Activated naive CD4-positive, alpha-beta T cell (primary cell): ENCODE measurements around the gene ADIPOR2.
"Not testable (repeated sequence)": the region's sequence is repeated elsewhere in the genome, so short reads cannot be mapped to it uniquely, and the experiment has no call there.

Experiments
- DNase-seq, 4 experiments: peaks; one replicate each; lab custom pipeline; 2025; lab: John Stamatoyannopoulos, UW

Gene ADIPOR2

DNA sequence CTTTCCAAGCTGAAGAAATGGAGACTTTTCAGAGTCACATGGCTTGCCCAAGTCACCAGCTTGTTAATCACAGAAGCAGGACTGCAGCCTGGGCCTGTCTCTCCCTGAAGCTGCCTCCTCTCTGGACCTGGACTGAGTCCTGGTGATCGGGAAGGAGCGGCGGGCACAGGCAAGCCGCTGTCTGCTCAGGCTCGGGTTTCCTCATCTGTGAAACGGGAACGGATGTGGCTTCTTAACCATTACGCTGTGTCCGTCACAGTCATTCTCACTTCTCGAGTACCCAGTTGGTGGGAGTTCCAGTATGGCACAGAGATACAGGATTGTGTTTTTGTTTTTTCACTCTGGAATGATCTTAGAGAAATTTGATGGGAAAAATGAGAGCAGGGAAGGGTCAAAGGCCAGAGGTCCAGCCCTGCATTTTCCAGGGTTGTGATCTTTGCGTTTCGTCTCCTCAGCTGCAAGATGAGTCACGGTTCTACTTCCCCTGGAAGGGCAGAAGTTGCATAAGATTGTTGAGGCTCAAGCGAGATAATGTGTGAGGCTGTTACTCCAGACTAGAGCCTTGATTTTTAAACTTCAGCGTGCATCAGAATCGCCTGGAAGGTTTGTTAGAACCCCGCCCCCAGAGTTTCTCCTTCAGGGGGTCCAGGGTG, 121.9 kb downstream of the ADIPOR2 start:
- DNase-seq: no peak

DNA sequence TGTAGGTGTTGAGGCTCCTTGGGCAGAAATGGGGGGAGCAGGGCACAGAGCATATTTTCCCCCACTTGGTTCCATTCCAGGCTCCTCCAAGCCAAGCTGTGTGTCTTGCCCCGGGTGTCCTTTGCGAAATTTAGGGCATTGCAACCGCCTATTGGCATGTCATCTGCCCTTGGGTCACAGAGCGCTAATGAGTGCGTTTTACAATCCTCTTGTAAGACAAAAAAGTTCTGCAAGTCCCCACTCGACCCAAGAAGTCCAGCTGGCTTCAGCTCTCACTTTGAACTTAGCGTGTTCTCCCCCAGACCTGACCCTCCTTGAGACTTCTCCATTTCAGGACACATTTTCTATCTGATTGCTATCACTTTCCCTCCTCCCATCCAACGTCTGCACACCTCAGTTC, 123.4 kb downstream of the ADIPOR2 start:
- DNase-seq: no peak

DNA sequence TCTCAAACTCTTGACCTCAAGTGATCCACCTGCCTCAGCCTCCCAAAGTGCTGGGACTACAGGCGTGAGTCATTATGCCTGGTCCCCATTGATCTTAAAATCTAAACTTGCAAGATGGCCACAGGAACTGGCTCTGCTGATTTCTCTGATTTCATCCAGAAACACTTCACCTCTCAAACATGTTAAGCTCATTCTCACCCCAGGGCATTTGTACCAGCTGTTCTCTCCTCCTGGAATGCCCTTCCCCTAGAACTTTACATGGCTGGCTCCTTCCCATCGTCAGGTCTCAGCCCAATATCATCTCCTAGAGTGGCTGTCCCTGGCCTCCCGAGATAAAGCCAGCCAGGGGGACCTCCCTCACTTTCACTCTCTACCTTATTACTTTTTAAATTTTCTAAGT, 124.2 kb downstream of the ADIPOR2 start:
- DNase-seq: no peak

DNA sequence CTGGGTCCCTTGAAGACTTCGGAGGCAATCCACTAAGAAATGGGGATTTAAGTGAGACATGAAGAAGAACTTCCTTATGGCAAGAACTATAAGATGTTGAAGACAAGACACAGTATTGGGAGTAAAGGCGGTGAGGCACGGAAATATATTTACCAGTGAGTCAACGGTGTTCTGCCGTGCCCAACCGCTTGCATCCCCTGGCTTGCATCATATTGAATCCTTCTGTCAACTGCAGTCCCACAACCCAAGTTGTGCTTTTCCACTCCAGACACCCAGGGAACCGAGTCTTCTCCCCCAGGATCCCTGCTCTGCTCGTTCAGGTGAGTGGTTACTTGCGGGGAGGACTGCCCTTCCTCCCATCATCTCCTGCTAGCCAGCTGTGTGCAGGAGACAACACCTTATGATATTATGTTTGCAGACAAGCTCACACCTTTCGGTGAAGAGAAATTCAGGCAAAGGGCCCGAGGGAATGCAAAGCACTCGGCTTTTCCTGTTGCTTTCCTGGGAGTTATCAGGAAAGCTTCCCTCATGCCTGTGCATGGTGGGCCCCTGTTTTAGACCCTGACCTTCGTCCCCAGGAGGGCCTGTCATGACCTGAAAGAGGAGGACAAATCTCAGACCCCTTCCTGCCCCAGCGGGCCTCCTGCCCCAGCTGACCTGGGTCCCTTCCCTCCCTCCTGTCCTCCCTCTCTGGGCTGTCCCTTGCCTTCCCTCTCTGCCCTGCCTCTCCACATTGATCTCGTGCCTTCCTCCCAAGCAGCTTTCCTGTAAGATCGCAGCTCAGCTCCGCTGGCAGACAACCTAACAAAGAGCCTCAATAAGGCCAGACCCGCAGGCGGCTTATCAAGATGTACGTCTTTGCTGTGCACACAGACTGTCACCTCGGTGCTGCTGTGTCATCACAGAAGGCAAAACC, 125.2 kb downstream of the ADIPOR2 start:
- no peak for DNase-seq

DNA sequence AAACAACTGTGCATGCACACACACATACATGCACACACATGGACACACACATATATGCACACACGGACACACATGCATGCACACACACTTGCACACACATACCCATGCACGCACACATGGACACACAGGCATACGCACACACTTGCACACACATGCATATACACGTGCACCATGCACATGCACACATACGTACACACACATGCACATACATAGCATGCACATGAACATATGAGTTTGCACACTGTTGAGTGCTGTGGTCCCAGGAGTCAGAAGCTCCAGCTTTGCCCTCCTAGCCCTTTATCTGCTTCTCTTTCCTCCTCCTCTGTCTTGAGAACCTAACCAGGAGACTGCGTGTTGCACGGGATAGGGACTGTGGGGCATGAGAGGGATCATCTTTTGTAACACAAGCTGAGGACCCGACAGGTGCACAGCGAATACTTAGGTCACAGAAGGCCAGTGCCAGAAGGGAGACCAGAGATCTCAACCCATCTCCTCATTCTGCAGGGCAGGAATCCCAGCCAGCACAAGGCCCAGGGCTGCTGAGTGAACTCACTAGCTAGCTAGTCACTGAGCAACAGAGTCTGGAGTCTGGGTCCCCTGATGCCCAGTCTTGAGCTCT, 126.0 kb downstream of the ADIPOR2 start:
- DNase-seq: no peak

DNA sequence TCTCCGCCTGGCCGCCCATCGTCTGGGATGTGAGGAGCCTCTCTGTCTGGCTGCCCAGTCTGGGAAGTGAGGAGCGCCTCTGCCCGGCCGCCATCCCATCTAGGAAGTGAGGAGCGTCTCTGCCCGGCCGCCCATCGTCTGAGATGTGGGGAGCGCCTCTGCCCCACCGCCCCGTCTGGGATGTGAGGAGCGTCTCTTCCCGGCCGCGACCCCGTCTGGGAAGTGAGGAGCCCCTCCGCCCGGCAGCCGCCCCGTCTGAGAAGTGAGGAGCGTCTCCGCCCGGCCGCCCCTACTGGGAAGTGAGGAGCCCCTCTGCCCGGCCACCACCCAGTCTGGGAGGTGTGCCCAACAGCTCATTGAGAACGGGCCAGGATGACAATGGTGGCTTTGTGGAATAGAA, 127.1 kb downstream of the ADIPOR2 start:
- DNase-seq: not testable (repeated sequence)

DNA sequence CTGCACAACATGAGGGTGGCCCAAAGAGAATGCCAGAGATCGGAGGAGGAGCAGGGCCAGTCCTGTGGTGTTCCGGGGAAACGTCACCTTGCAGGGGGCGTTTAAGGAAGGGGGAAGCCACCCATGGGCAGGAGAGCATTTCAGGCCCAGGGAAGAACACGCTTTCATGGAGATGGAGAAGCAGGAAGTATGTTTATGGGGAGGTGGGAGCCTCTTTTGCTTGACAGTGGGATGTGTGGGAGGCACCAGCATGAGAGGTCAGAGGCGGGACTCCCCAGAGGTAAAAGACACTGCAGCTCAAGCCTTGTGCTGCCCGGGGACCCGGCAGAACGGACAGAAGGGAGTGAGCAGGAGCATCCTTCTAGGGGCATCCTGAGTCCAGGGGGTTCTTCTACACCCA, 128.2 kb downstream of the ADIPOR2 start:
- DNase-seq: no peak

DNA sequence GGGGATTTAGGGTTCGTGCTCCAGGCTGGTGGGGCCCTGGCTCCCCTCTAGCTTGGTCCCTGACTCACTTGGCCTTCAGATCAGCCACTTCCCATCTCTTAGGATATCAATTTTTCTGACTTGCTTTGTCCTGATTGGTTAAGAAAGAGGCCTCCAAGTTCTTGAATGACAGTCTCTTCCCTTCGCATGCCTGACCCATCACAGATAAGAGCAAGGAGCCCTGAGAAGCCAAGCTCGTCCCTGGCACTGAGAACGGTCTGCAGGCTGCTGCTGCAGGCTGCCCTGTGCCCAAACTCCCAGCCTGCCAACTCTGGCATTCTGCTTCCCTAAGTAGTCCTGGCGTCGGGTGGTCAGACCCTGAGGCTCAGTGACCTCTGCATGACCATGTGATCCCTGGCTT, 128.7 kb downstream of the ADIPOR2 start:
- no peak for DNase-seq

DNA sequence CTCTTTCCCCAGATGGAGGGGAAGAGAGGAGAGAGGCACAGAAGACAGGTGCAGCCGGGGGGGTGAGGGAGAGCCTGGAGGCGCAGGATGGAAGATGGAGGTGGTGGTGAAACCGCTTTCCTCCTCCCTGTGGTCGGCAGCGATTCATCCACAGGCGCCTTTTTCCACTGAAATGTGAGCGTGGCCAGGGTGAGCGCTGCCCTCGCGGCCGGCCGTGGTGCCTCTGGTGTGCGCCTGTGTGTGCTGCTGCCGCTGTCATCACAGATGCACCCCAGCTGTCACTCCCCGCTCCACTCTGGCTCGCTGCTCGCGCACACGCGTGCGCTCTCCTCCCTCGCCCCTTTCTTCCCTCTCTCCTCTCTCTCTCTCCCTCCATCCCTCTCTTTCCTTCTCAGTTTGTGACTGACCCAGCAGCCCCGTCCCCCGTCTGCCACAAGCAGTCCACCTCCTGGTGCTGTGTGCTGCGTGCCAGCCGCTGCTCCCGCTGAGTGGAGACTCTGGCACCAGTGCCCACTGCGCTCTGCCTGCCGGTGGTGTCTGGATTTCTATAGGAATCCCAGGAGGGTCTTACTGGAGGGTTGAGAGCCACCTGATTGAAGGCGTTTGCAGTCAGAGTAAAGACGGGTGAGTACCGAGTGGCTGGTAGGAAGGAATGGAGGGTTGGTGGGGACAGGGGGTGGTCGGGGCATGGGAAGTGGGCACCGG, 129.5 kb downstream of the ADIPOR2 start, which contains the start of gene LRTM2:
TSS of gene LRTM2 (plus strand) at position 375 of the 705 bp plus-strand sequence. CDS start 7,584 bp downstream, outside the sequence.
- no peak for DNase-seq

DNA sequence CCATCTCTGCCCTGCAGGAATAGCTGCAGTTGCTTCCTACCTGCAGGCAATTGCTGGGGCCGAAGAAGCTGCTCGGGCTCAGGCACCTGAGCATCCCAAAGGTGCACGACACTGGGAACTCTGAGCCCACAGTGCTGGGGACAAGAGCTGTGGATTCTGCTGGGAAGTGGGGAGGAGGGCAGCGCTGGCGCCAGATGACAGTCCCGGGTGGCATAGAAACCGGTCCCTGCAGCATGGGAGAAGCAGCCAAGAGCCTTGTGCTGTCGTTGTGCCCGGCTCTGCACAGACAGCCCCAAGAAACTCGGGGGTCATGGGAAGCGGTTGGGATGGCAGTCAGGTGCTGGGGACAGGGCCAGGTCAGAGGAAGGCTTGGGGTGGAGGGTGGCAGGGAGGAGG, 130.0 kb downstream of the ADIPOR2 start:
- DNase-seq: no peak

DNA sequence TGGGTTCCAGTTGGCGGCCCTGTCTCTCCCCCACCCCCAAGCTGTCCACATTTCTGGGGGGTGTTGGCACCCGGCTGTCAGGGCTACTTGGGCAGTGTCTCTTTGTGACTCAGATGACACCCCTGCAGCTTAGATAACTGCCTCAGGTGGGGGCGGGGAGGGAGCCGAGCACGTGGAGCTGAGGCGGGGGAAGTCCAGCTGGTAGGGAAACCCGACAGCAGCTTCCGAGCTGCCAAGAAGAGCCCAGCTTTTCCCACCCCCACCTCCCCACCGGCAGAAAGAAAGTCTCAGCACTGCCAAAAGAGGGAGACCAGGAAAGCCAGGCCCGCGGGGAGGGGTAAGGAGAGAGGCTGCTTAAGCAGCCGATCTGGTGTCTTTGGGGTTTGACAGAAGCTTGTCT, 130.9 kb downstream of the ADIPOR2 start:
- DNase-seq: no peak

DNA sequence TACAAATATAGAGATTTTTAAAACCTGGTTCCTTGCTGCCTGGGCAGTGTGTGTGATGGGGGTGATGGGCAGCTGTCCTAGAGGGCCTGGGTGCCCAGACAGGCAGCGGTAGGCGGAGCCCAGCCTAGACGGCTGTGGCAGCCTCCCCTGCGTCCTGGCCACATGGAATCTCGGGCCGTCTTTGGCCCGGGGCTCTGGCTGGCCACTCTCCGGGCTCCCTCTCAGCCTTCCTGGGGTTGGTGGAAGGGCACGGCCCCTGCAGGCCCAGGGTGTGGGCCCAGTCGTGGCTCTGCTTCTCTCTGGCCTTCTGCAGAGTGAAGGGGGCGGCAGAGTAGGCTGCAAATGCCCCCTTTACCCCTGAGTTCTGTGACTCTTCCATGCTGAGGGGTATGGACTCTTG, 131.8 kb downstream of the ADIPOR2 start:
- no peak for DNase-seq

DNA sequence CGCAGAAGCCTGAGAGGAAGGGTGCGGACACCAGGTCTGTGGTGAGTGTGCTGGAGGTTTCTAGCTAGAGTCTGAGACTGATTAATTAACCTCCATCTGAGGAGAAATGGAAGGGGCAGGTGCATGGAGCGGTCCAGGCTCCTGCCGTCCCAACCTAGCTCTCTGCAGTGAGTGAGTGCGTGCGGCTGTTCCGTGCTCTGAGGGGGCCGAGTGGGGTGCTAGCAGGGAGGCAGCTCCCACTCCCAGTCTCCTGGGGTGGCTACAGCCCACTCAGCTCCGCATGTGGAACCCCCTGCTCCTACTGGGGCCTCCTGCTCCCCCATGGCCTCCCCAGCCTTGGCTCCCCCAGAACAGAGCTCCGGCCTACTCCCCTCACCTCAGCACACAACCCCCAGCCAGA, 132.4 kb downstream of the ADIPOR2 start:
- no peak for DNase-seq

DNA sequence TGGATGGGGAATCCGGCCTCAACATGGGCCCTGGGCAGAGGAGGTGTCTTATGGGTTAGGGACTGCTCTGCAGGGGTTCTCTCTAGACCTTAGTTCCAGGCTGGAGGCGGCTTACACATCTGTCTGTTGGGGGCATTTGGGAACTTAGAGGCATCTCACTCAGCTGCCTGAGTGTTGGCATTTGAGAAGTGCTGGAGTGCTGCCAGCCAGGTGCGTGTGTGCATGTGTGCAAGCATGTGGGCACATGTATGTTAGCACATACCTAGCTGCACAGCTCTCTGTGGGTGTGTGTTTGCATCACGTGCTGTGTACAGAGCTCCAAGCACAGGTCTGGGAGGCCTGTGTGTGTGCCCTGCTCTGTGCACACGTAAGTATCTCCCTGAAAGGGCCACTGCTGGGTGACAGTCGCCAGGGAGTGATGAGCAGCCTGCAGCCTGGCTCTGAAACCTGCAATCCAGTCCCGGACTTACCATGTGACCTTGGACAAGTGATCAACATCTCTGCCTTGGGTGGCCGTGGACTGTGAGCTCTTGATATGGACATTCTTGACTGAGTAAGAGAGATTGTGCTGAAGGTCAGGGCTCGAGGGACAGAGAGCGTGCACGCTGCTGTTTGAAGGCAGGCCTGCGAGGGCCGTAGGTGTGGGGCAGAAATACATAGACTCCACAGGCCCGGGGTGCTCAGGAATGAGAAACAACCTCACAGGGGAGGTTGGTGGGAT, 134.7 kb downstream of the ADIPOR2 start:
- no peak for DNase-seq

DNA sequence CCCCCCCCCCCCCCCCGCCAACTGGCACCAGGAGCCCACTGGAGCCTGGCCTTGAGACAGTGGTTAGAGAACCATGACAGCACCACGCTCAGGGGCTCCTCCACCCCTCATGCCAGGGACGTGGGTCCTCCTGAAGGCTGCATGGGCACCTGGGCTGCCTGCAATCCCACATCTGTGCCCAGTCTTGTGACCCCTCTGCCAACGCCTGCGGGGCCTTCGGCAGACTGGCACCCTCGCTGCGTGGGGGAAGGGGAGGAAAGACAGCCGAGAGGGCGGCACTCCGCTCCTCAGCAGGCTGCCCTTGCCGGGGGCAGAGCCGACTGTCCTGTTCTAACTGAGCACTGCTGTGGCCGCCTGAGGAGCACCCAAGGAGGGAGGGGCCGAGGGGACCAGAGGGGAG, 135.5 kb downstream of the ADIPOR2 start:
- DNase-seq: no peak

DNA sequence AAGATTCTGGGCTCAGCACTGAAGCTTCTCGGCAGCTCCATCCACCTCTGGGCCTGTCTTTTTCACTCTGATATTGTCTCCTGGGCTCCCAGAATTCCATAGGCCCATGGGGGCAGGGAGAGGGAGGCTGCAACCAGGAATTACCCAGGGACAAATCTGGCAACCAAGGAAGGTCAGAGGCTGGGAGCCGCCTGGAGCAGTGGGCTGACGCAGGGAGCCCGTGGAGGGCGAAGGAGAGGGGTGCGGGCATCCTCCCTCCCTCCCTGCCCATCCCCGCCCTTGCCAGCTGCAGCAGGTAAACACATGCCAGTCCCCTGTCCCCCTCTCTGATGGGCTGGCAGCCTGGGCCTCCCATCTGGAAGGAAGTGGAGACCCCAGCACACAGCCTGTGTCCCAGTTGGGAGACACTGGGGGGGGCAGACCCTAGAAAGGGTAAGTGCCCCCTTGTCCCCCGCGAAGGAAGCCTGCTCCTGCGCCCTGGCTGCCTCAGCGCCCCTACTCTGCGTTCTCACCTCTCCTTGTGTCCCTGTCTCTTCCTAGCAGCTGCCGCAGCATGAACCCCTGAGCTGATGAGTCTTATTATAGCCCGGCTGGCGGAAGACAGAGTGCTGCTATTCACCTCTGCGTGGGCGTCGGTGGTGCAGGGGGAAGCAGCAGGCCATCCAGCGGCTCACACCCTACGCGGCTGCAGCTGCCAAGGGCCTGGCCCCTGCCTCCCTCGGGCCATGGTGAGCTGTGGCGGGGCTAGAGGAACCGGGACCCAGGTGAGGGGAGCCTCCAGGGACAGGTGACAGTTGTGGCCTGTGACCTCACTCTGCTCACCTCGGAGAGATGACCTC, 136.2 kb downstream of the ADIPOR2 start:
- no peak for DNase-seq

DNA sequence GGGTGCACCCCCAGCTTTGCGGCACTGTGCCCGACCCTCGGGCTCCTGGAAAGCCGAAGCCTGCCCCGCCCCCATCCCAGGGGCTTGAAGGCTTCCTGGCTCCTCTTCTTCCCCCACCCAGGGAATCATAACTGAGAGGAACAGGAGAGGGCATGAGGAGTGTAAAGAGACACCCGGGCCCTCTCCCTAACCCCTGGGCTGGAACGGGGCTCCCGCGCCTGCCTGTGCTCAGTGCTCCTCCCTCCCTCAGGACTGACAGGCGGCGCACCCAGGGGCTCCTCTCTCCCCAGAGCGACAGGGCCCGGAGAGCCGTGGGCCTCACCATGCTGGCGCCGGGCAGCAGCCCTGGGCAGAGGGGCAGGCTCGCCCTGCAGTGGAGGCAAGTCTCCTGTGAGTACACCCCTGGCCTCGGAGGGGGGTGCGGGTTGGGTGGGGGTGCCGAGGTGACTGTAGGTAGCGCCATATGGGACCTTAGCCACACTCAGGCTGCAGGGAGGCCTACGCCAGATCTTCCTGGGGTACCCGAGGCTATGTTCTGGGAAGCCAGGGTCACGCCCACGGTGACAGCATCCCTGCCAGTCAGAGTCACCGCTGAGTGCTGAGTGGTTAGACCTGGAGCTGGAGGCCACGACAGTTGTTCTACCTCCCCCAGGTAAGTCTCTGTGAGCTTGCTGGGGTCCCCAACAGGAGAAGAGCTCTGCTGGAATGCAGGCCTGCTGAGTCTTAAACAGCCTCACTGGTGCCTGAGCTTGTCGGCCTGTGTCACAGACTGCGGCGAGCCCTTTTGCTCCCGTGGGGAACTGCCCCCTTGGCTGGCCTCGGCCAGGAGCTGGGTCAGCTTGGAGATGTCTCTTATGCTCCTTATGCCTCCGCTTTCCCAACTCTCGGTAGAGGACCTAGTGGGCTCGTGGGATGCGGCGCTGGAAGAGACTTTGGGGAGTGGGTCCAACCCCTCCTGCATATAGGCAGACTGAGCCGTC, 137.2 kb downstream of the ADIPOR2 start:
- no peak for DNase-seq

DNA sequence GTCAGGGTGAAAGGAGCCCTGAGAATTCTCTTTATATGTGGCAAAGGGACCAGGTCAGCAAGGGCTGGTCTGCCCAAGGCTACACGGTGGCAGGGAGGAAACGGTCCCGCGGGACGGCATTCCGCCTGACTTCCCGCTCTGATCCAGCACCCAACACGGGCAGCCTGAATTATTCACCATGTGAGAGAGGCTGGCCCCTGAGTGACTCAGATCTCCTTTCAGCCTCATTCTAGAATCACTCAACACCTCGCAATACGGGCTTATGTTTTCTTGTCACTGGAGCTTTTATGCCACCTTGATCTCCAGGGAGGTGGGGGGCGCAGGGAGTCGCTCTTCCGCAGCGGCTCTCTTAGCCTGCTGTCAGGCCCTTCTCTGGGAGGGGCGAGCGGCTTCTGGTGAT, 138.0 kb downstream of the ADIPOR2 start:
- no peak for DNase-seq

DNA sequence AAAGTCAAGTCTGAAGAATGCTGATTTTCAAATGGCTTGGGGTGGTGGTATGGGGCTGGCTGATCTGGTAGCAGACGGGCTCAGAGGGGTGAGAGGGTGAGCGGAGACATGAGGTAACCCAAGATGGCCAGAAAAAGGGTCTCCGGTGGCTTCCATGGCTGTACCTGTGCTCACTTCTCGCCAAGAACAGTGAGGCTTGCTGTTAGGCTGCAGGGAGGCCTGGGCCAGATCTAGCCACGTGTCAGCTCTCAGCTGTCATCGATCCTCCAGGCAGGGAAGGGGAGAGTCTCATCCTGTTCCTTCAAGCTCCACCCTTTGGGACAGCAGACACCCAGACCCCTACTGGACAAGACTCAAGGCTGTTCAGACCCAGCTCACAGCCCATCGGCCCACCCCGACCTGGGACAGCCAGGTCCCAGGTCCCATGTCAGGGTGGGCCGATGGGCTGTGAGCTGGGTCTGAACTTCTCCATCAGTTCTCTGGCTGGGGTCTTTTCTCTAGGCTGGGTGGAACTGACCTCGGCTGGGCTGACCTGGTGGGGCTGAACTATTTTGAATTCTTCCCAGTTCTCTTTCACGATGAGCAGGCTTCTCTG, 138.5 kb downstream of the ADIPOR2 start:
- DNase-seq: no peak
